ENCODE data around the gene ROCK2. TPM values are rescaled to one million over a fixed set of nuclear protein-coding genes. Genes with fewer than 3 reads are reported as not detected.

Gene ROCK2
- total RNA-seq, 1 donor from 2014 or later: 61.4 TPM

DNA sequence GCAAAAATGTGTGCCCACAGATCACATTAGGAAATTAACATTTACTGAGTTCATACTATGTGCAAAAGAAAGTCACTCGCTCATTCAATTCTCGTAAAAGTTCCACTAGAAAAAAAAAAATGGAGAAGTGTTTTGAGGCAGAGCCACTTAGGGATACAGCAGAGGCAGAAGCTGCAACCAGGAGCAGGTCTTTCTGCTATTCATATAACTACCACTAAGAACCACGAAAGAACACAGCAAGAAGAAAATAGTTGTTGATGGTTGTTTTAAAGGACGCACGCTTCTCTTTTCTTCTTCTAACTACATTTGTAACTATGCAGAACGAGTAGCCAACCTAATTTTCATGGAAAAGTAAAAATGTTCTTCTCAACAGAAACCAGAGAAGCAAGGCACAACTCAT is 45.0 kb downstream of the ROCK2 start:
- Mint-ChIP-seq H3K4me3 (ENCODE audit: unreplicated experiment) (no peak overlapping the region), H3K4me1 (ENCODE audit: low read depth) (peaks cover 31% of the 10 kb centered on the region), H3K36me3 (ENCODE audit: low read depth) (no peaks in the 10 kb centered on the region), H3K9me3 (ENCODE audit: low read depth) (no peaks in the 10 kb centered on the region), H3K27me3 (ENCODE audit: low read depth) (no peaks in the 10 kb centered on the region), H3K27ac (ENCODE audit: unreplicated experiment) (no peak overlapping the region)
- TF ChIP-seq, protein P1, sequence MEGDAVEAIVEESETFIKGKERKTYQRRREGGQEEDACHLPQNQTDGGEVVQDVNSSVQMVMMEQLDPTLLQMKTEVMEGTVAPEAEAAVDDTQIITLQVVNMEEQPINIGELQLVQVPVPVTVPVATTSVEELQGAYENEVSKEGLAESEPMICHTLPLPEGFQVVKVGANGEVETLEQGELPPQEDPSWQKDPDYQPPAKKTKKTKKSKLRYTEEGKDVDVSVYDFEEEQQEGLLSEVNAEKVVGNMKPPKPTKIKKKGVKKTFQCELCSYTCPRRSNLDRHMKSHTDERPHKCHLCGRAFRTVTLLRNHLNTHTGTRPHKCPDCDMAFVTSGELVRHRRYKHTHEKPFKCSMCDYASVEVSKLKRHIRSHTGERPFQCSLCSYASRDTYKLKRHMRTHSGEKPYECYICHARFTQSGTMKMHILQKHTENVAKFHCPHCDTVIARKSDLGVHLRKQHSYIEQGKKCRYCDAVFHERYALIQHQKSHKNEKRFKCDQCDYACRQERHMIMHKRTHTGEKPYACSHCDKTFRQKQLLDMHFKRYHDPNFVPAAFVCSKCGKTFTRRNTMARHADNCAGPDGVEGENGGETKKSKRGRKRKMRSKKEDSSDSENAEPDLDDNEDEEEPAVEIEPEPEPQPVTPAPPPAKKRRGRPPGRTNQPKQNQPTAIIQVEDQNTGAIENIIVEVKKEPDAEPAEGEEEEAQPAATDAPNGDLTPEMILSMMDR (IDR thresholded peaks at IDR 0.05): no peak
- no peak for DNase-seq (ENCODE audit: low spot score)

DNA sequence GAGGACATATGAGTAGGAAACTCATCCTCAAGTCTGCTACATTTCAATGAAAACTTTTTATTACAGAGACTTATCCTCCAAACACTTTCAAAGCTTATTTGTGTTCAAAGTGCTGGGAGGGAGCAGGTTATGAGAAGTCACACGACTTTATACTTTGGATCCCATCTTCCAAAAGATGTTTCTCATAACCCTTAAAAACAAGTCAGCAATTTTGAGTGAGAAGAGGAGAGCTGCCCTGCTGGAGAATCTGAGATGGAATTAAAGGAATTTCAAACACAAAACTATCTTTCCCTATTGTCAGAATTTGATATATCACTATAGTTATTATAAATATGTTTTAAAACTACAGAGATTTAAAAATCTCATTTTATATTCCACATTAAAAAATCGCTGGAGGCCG is 45.8 kb downstream of the ROCK2 start:
- no peak for DNase-seq (ENCODE audit: low spot score)
- Mint-ChIP-seq H3K4me1 (ENCODE audit: low read depth) (peaks cover 31% of the 10 kb centered on the region), H3K9me3 (ENCODE audit: low read depth) (no peaks in the 10 kb centered on the region), H3K36me3 (ENCODE audit: low read depth) (no peaks in the 10 kb centered on the region), H3K27me3 (ENCODE audit: low read depth) (no peaks in the 10 kb centered on the region), H3K4me3 (ENCODE audit: unreplicated experiment) (no peak overlapping the region), H3K27ac (ENCODE audit: unreplicated experiment) (peak overlapping the region; percentile 49)
- TF ChIP-seq, protein P1 (IDR thresholded peaks at IDR 0.05): no peak

DNA sequence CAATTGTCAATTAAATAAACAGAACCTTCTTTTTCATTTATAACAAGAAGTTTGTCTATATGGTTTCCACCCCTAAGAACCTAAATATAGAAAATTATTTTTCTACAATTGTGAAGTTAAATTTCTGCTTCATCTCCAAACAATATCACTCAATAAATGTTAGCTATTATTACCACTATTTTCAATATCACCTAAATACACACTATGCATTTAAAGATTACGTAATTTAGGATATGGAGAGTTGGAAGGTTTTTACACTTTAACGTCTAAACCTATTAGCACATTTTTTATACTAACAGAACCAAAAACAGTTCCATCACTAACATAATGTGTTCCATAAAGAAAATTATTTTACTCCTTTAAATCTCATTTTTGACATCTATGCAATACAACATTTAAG is 48.0 kb downstream of the ROCK2 start:
- TF ChIP-seq, protein P1 (IDR thresholded peaks at IDR 0.05): no peak
- Mint-ChIP-seq H3K4me3 (ENCODE audit: unreplicated experiment) (no peak overlapping the region), H3K27me3 (ENCODE audit: low read depth) (no peaks in the 10 kb centered on the region), H3K36me3 (ENCODE audit: low read depth) (no peaks in the 10 kb centered on the region), H3K4me1 (ENCODE audit: low read depth) (peaks cover 41% of the 10 kb centered on the region), H3K27ac (ENCODE audit: unreplicated experiment) (no peak overlapping the region), H3K9me3 (ENCODE audit: low read depth) (peaks cover 4% of the 10 kb centered on the region)
- DNase-seq (ENCODE audit: low spot score): no peak

DNA sequence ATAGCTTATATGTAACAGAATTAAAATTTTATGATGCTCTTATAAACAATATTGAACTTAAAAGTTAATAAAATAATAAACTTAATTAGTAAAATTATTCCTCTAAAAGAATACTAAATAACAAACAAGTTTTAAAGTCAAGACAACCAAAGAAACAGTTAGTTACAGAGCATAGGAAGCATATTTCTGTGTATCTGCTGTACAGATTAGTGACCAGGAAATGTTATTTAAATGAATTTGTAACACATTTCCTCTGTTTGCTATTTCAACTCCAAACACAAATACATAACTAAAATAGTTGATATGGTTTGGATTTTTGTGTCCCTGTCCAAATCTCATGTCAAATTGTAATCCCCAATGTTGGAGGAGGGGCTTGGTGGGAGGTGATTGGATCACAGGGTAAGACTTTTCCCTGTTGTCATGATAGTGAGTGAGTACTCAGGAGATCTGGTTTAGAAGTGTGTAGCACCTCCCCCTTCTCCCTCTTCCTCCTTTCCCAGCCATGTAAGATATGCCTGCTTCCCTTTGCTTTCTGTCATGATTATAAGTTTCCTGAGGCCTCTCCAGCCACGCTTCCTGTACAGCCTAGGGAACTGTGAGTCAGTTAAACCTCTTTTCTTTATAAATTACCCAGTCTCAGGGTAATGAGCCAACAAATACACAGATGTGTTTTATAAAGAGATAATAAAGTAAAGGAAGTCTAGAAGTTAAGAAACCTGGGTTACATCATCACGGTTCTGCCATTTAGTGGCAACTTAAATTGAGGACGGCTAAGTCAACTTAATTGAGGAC is 51.8 kb downstream of the ROCK2 start:
- no peaks in the 10 kb centered on the region for H3K27me3 Mint-ChIP-seq (ENCODE audit: low read depth)
- TF ChIP-seq, protein P1 (IDR thresholded peaks at IDR 0.05): no peak
- no peak for DNase-seq (ENCODE audit: low spot score)

DNA sequence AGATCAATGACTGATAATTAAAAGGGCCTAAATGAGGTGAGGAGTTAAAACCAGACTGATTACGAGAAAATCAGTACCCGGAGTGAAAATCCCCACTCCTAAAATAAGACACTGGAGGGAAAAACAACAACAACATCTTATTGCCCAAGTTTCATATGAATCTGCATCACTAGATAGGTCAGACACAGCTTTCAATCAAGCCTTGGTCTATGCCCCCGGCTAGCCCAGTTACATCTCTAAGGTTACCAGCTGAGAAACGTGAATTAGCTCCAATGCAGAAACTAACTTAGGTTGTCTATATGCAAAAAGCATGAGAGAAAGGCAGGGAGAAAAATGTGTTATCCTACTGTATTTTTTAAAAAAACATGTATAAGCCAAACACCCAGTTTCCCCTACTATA is 53.7 kb downstream of the ROCK2 start:
- Mint-ChIP-seq H3K4me3 (ENCODE audit: unreplicated experiment) (no peak overlapping the region), H3K36me3 (ENCODE audit: low read depth) (peaks cover 4% of the 10 kb centered on the region), H3K27ac (ENCODE audit: unreplicated experiment) (no peak overlapping the region)

More for the DNA sequence above, 51.8 kb downstream of the ROCK2 start:
- no peak overlapping the region for H3K4me3 Mint-ChIP-seq (ENCODE audit: unreplicated experiment)
- peaks cover 4% of the 10 kb centered on the region for H3K9me3 Mint-ChIP-seq (ENCODE audit: low read depth)
- H3K27ac Mint-ChIP-seq (ENCODE audit: unreplicated experiment): peak overlapping the region; percentile 64
- no peaks in the 10 kb centered on the region for H3K36me3 Mint-ChIP-seq (ENCODE audit: low read depth)
- peaks cover 53% of the 10 kb centered on the region for H3K4me1 Mint-ChIP-seq (ENCODE audit: low read depth)

More for the DNA sequence above, 53.7 kb downstream of the ROCK2 start:
- TF ChIP-seq, protein P1 (IDR thresholded peaks at IDR 0.05): no peak
- Mint-ChIP-seq H3K9me3 (ENCODE audit: low read depth) (peaks cover 4% of the 10 kb centered on the region), H3K4me1 (ENCODE audit: low read depth) (peaks cover 50% of the 10 kb centered on the region), H3K27me3 (ENCODE audit: low read depth) (no peaks in the 10 kb centered on the region)
- DNase-seq (ENCODE audit: low spot score): no peak

Data from chondrocyte (in vitro differentiated cells).